ENCODE data around the gene KCNJ9. TPM values are rescaled to one million over a fixed set of nuclear protein-coding genes. Genes with fewer than 3 reads are reported as not detected.
A peak's percentile ranks its signal among the peaks of the same experiment; 100 is the strongest.

Gene KCNJ9
- total and polyA plus RNA-seq, 2 of the 13 experiments (the other 11 are each of a cell fraction or from before 2014, with no cell fraction given): not detected

DNA sequence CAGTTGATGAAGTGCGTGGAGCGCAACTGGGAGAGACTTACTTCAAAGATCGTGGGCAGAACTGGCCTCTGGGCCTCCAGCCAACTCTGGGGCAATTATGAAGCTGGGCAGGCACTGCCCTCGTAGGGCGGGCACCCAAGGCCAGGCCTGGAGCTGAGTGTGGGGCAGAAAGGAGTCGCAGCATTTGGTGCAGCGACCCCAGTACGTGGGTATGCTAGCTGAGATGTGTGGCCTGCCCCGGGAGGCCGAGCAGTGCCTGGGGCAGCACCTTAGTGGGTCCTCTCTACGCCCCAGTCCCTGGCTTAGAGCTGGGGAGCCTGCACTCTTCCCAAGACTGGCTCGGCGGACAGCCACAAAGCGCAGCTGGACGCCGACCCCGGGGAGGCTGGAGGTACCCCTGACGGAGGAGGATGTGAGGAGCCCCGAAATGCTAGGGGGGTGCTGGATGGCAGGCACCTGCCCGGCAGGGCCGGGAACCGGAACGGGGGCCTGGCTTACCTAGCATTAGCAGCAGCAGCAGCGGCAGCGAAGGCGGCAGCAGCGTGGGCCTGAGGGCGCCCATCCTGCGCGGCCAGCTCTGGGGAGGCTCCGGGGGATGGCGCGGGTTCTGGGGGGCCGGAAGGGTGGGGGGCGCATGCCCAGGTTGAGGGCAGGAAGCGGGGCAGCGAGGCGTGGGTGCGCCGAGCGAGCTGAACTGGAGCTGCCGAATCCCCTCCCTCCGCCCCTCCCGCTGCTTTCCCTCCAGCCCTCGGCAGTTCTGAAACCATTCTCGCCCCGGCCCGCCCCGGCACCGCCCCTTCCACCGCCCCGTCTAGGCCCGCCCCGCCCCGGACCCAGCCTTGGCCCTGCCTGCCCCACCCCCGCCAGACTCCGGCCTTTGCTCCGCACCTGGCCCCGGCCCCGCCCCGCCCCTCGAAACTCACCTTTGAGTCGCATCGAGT, 16.8 kb downstream of the KCNJ9 start, which contains the start of gene IGSF8 (continued):
- TF ChIP-seq, protein P1, sequence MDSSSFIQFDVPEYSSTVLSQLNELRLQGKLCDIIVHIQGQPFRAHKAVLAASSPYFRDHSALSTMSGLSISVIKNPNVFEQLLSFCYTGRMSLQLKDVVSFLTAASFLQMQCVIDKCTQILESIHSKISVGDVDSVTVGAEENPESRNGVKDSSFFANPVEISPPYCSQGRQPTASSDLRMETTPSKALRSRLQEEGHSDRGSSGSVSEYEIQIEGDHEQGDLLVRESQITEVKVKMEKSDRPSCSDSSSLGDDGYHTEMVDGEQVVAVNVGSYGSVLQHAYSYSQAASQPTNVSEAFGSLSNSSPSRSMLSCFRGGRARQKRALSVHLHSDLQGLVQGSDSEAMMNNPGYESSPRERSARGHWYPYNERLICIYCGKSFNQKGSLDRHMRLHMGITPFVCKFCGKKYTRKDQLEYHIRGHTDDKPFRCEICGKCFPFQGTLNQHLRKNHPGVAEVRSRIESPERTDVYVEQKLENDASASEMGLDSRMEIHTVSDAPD (CRISPR knock-in tag; IDR thresholded peaks at IDR 0.05): no peak
- no peak for TF ChIP-seq ZNF550 (CRISPR knock-in tag; IDR thresholded peaks at IDR 0.05; ENCODE audit: borderline replicate concordance)
- TF ChIP-seq, protein P2, sequence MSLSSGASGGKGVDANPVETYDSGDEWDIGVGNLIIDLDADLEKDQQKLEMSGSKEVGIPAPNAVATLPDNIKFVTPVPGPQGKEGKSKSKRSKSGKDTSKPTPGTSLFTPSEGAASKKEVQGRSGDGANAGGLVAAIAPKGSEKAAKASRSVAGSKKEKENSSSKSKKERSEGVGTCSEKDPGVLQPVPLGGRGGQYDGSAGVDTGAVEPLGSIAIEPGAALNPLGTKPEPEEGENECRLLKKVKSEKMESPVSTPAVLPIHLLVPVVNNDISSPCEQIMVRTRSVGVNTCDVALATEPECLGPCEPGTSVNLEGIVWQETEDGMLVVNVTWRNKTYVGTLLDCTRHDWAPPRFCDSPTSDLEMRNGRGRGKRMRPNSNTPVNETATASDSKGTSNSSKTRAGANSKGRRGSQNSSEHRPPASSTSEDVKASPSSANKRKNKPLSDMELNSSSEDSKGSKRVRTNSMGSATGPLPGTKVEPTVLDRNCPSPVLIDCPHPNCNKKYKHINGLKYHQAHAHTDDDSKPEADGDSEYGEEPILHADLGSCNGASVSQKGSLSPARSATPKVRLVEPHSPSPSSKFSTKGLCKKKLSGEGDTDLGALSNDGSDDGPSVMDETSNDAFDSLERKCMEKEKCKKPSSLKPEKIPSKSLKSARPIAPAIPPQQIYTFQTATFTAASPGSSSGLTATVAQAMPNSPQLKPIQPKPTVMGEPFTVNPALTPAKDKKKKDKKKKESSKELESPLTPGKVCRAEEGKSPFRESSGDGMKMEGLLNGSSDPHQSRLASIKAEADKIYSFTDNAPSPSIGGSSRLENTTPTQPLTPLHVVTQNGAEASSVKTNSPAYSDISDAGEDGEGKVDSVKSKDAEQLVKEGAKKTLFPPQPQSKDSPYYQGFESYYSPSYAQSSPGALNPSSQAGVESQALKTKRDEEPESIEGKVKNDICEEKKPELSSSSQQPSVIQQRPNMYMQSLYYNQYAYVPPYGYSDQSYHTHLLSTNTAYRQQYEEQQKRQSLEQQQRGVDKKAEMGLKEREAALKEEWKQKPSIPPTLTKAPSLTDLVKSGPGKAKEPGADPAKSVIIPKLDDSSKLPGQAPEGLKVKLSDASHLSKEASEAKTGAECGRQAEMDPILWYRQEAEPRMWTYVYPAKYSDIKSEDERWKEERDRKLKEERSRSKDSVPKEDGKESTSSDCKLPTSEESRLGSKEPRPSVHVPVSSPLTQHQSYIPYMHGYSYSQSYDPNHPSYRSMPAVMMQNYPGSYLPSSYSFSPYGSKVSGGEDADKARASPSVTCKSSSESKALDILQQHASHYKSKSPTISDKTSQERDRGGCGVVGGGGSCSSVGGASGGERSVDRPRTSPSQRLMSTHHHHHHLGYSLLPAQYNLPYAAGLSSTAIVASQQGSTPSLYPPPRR (CRISPR knock-in tag; IDR thresholded peaks at IDR 0.05; ENCODE audit: borderline replicate concordance): peak; percentile 16; the same call in 1 of the 2 replicates
- TF ChIP-seq, protein P3, sequence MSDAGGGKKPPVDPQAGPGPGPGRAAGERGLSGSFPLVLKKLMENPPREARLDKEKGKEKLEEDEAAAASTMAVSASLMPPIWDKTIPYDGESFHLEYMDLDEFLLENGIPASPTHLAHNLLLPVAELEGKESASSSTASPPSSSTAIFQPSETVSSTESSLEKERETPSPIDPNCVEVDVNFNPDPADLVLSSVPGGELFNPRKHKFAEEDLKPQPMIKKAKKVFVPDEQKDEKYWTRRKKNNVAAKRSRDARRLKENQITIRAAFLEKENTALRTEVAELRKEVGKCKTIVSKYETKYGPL (CRISPR knock-in tag; IDR thresholded peaks at IDR 0.05): no peak
- TF ChIP-seq ZNF709 (CRISPR knock-in tag; IDR thresholded peaks at IDR 0.05): peak; percentile 77; the same call in 1 of the 2 replicates
- TF ChIP-seq NCOA2 (CRISPR knock-in tag; IDR thresholded peaks at IDR 0.05): no peak
- no peak for TF ChIP-seq NRL (CRISPR knock-in tag; IDR thresholded peaks at IDR 0.05; ENCODE audit: borderline replicate concordance)
- TF ChIP-seq, protein P4, sequence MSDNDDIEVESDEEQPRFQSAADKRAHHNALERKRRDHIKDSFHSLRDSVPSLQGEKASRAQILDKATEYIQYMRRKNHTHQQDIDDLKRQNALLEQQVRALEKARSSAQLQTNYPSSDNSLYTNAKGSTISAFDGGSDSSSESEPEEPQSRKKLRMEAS (IDR thresholded peaks at IDR 0.05): peak; percentile 51; the same call in 1 of the 2 replicates
- TF ChIP-seq ZNF230 (CRISPR knock-in tag; IDR thresholded peaks at IDR 0.05): 0 out of 2 replicates have a peak, but pooled peaks have one; percentile 20
- no peak for TF ChIP-seq TMF1 (CRISPR knock-in tag; IDR thresholded peaks at IDR 0.05; ENCODE audit: low read depth)
- TF ChIP-seq DPF2 (CRISPR knock-in tag; IDR thresholded peaks at IDR 0.05; ENCODE audit: borderline replicate concordance, low read depth): no peak
- TF ChIP-seq ZNF354B (CRISPR knock-in tag; IDR thresholded peaks at IDR 0.05): no peak
- no peak for TF ChIP-seq SAFB2 (CRISPR knock-in tag; IDR thresholded peaks at IDR 0.05; ENCODE audit: borderline replicate concordance, low read depth)
- TF ChIP-seq MAF1 (CRISPR knock-in tag; IDR thresholded peaks at IDR 0.05; ENCODE audit: borderline replicate concordance): 0 out of 2 replicates have a peak, but pooled peaks have one; percentile 31
- TF ChIP-seq MAZ (IDR thresholded peaks at IDR 0.05; ENCODE audit: borderline replicate concordance, low read depth, low read length): no peak
- TF ChIP-seq MAZ (CRISPR knock-in tag; IDR thresholded peaks at IDR 0.05; ENCODE audit: low read depth): no peak
- TF ChIP-seq ZNF605 (CRISPR knock-in tag; IDR thresholded peaks at IDR 0.05): no peak
- no peak for TF ChIP-seq ZNF761 (CRISPR knock-in tag; conservative IDR thresholded peaks at IDR 0.05)
- TF ChIP-seq KAT8 (CRISPR knock-in tag; IDR thresholded peaks at IDR 0.05): no peak; the same call in 1 of the 2 replicates
- TF ChIP-seq BCL6 (CRISPR knock-in tag; IDR thresholded peaks at IDR 0.05): no peak
- TF ChIP-seq, protein P5, sequence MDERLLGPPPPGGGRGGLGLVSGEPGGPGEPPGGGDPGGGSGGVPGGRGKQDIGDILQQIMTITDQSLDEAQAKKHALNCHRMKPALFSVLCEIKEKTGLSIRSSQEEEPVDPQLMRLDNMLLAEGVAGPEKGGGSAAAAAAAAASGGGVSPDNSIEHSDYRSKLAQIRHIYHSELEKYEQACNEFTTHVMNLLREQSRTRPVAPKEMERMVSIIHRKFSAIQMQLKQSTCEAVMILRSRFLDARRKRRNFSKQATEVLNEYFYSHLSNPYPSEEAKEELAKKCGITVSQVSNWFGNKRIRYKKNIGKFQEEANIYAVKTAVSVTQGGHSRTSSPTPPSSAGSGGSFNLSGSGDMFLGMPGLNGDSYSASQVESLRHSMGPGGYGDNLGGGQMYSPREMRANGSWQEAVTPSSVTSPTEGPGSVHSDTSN (CRISPR knock-in tag; IDR thresholded peaks at IDR 0.05): no peak
